HG02973 (cell line): ENCODE data around the gene HECW1.
"Not testable (repeated sequence)": the region's sequence is repeated elsewhere in the genome, so short reads cannot be mapped to it uniquely, and the experiment has no call there.

ENCODE experiments used
- ATAC-seq: cut with Tn5 transposase; IDR thresholded peaks from one replicate; pipeline ENCODE4 v1.9.1; 2021; ENCODE audit warnings: moderate library complexity; ENCODE audit not compliant: unreplicated experiment

HECW1 gene

GRCh38 chr7:43560742-43561330, 448.4 kb downstream of the HECW1 start:
- ATAC-seq, result no peak

- ATAC-seq, result no peak
Measured at GRCh38 chr7:43562383-43562782, 449.9 kb downstream of the HECW1 start.

- ATAC-seq, result no peak
Measured at GRCh38 chr7:43565786-43566185, 453.3 kb downstream of the HECW1 start.

- ATAC-seq, result no peak
Measured at GRCh38 chr7:43568529-43568928, 456.1 kb downstream of the HECW1 start.

GRCh38 chr7:43569424-43569823, 457.0 kb downstream of the HECW1 start:
- peak; percentile 81 for ATAC-seq

- no peak for ATAC-seq
Measured at GRCh38 chr7:43570688-43571365, 458.4 kb downstream of the HECW1 start.

- ATAC-seq, result no peak
Measured at GRCh38 chr7:43572516-43573049, 460.1 kb downstream of the HECW1 start.

GRCh38 chr7:43573832-43574231, 461.4 kb downstream of the HECW1 start:
- ATAC-seq, result not testable (repeated sequence)

GRCh38 chr7:43575506-43575905, 463.1 kb downstream of the HECW1 start:
- no peak for ATAC-seq

- ATAC-seq, result no peak
Measured at GRCh38 chr7:43576241-43576640, 463.8 kb downstream of the HECW1 start.

- ATAC-seq, result no peak
Measured at GRCh38 chr7:43577485-43577951, 465.1 kb downstream of the HECW1 start.

- peak; percentile 70 for ATAC-seq
Measured at GRCh38 chr7:43582503-43583423, 470.3 kb downstream of the HECW1 start, which contains the start of gene STK17A. TSS of gene STK17A (plus strand) at chr7:43583108. CDS start at chr7:43583244, 136 bp downstream.

- ATAC-seq, result peak; percentile 11
Measured at GRCh38 chr7:43583424-43584194, 471.2 kb downstream of the HECW1 start.

- ATAC-seq, result no peak
Measured at GRCh38 chr7:43584195-43584586, 471.7 kb downstream of the HECW1 start.

GRCh38 chr7:43584733-43585132, 472.3 kb downstream of the HECW1 start:
- not testable (repeated sequence) for ATAC-seq

GRCh38 chr7:43585562-43585961, 473.1 kb downstream of the HECW1 start:
- ATAC-seq, result no peak

- no peak for ATAC-seq
Measured at GRCh38 chr7:43586251-43586900, 473.9 kb downstream of the HECW1 start.

- no peak for ATAC-seq
Measured at GRCh38 chr7:43588477-43589132, 476.2 kb downstream of the HECW1 start.

GRCh38 chr7:43589133-43589478, 476.7 kb downstream of the HECW1 start:
- no peak for ATAC-seq

- ATAC-seq, result no peak
Measured at GRCh38 chr7:43589728-43590127, 477.3 kb downstream of the HECW1 start.
